HG03558 (cell line): ENCODE results near the gene DGKE.

Experiments used
- ATAC-seq: cut with Tn5 transposase; IDR thresholded peaks from one replicate; pipeline ENCODE4 v1.9.1; 2021; ENCODE audit warnings: moderate number of reproducible peaks; ENCODE audit not compliant: unreplicated experiment; ENCODE audit errors: extremely low read depth

The DGKE gene

GRCh38 chr17:56833809-56834379 is at the start of gene DGKE, which contains the start of gene C17orf67:
Gene DGKE, plus strand, starts transcription at chr17:56834151. Its CDS starts 645 bp downstream, at chr17:56834796.
Gene C17orf67, minus strand, starts transcription at chr17:56833920. Its CDS starts 18,110 bp downstream, at chr17:56815810.
- peak; percentile 30 for ATAC-seq

- no peak for ATAC-seq
Measured at GRCh38 chr17:56785405-56785804, 48.5 kb upstream of the DGKE start.

- ATAC-seq = no peak
Measured at GRCh38 chr17:56785997-56786680, 47.8 kb upstream of the DGKE start.

GRCh38 chr17:56786989-56787482 is 46.9 kb upstream of the DGKE start:
- ATAC-seq = peak; percentile 68

- ATAC-seq = no peak
Measured at GRCh38 chr17:56792267-56792666, 41.7 kb upstream of the DGKE start.

GRCh38 chr17:56793531-56793930 is 40.4 kb upstream of the DGKE start:
- no peak for ATAC-seq

- ATAC-seq = no peak
Measured at GRCh38 chr17:56793957-56794356, 40.0 kb upstream of the DGKE start.

- no peak for ATAC-seq
Measured at GRCh38 chr17:56795221-56795865, 38.6 kb upstream of the DGKE start.

- ATAC-seq = no peak
Measured at GRCh38 chr17:56796536-56796935, 37.4 kb upstream of the DGKE start.

GRCh38 chr17:56798916-56799315 is 35.0 kb upstream of the DGKE start:
- no peak for ATAC-seq

- ATAC-seq = no peak
Measured at GRCh38 chr17:56801459-56802178, 32.3 kb upstream of the DGKE start.

- ATAC-seq = no peak
Measured at GRCh38 chr17:56803071-56803470, 30.9 kb upstream of the DGKE start.

- no peak for ATAC-seq
Measured at GRCh38 chr17:56804454-56804853, 29.5 kb upstream of the DGKE start.

GRCh38 chr17:56806949-56807348 is 27.0 kb upstream of the DGKE start:
- no peak for ATAC-seq

GRCh38 chr17:56807723-56808122 is 26.2 kb upstream of the DGKE start:
- no peak for ATAC-seq

- no peak for ATAC-seq
Measured at GRCh38 chr17:56808503-56808902, 25.4 kb upstream of the DGKE start.

GRCh38 chr17:56809106-56809819 is 24.7 kb upstream of the DGKE start:
- ATAC-seq = no peak

GRCh38 chr17:56809820-56810179 is 24.2 kb upstream of the DGKE start:
- ATAC-seq = no peak

GRCh38 chr17:56810343-56810742 is 23.6 kb upstream of the DGKE start:
- no peak for ATAC-seq
